ENCODE measurements around the gene HOXB2. TPM values are rescaled to one million over a fixed set of nuclear protein-coding genes. Genes with fewer than 3 reads are reported as not detected.

The HOXB2 gene
- total RNA-seq, 1 donor from 2014 or later: 15.2 TPM

GRCh38 chr17:48517478-48517877, 27.4 kb downstream of the HOXB2 start:
- Mint-ChIP-seq H3K27ac (no peak overlapping the region), H3K27me3 (peaks cover 60% of the 10 kb centered on the region), H3K9me3 (ENCODE audit: low read depth) (no peaks in the 10 kb centered on the region), H3K36me3 (ENCODE audit: insufficient read depth) (no peaks in the 10 kb centered on the region), H3K4me1 (ENCODE audit: low read depth) (peaks cover 23% of the 10 kb centered on the region), H3K4me3 (ENCODE audit: low read depth) (no peak overlapping the region)
- TF ChIP-seq CTCF (IDR thresholded peaks at IDR 0.05; ENCODE audit: unreplicated experiment): no peak
- DNase-seq (ENCODE audit: low spot score, unreplicated experiment): no peak

- H3K36me3 Mint-ChIP-seq (ENCODE audit: insufficient read depth): no peaks in the 10 kb centered on the region
- H3K27me3 Mint-ChIP-seq: peaks cover 67% of the 10 kb centered on the region
- DNase-seq (ENCODE audit: low spot score, unreplicated experiment): no peak
- H3K9me3 Mint-ChIP-seq (ENCODE audit: low read depth): no peaks in the 10 kb centered on the region
- no peak overlapping the region for H3K27ac Mint-ChIP-seq
- no peak for TF ChIP-seq CTCF (IDR thresholded peaks at IDR 0.05; ENCODE audit: unreplicated experiment)
- H3K4me1 Mint-ChIP-seq (ENCODE audit: low read depth): peaks cover 15% of the 10 kb centered on the region
- H3K4me3 Mint-ChIP-seq (ENCODE audit: low read depth): no peak overlapping the region
Measured at GRCh38 chr17:48515925-48516900, 28.7 kb downstream of the HOXB2 start.

- TF ChIP-seq CTCF (IDR thresholded peaks at IDR 0.05; ENCODE audit: unreplicated experiment): no peak
- H3K9me3 Mint-ChIP-seq (ENCODE audit: low read depth): no peaks in the 10 kb centered on the region
- no peaks in the 10 kb centered on the region for H3K36me3 Mint-ChIP-seq (ENCODE audit: insufficient read depth)
- DNase-seq (ENCODE audit: low spot score, unreplicated experiment): no peak
- no peak overlapping the region for H3K27ac Mint-ChIP-seq
- H3K4me1 Mint-ChIP-seq (ENCODE audit: low read depth): peaks cover 13% of the 10 kb centered on the region
- no peak overlapping the region for H3K4me3 Mint-ChIP-seq (ENCODE audit: low read depth)
- peaks cover 64% of the 10 kb centered on the region for H3K27me3 Mint-ChIP-seq
Measured at GRCh38 chr17:48514477-48514876, 30.4 kb downstream of the HOXB2 start.

- peaks cover 60% of the 10 kb centered on the region for H3K27me3 Mint-ChIP-seq
- H3K27ac Mint-ChIP-seq: no peak overlapping the region
- H3K36me3 Mint-ChIP-seq (ENCODE audit: insufficient read depth): no peaks in the 10 kb centered on the region
- peaks cover 13% of the 10 kb centered on the region for H3K4me1 Mint-ChIP-seq (ENCODE audit: low read depth)
- no peaks in the 10 kb centered on the region for H3K9me3 Mint-ChIP-seq (ENCODE audit: low read depth)
- no peak for DNase-seq (ENCODE audit: low spot score, unreplicated experiment)
- TF ChIP-seq CTCF (IDR thresholded peaks at IDR 0.05; ENCODE audit: unreplicated experiment): no peak
- H3K4me3 Mint-ChIP-seq (ENCODE audit: low read depth): no peak overlapping the region
Measured at GRCh38 chr17:48513666-48514455, 31.0 kb downstream of the HOXB2 start.

GRCh38 chr17:48513097-48513496, 31.8 kb downstream of the HOXB2 start:
- Mint-ChIP-seq H3K36me3 (ENCODE audit: insufficient read depth) (no peaks in the 10 kb centered on the region), H3K27me3 (peaks cover 63% of the 10 kb centered on the region), H3K4me1 (ENCODE audit: low read depth) (peaks cover 13% of the 10 kb centered on the region), H3K4me3 (ENCODE audit: low read depth) (no peak overlapping the region), H3K27ac (no peak overlapping the region), H3K9me3 (ENCODE audit: low read depth) (no peaks in the 10 kb centered on the region)
- DNase-seq (ENCODE audit: low spot score, unreplicated experiment): no peak
- no peak for TF ChIP-seq CTCF (IDR thresholded peaks at IDR 0.05; ENCODE audit: unreplicated experiment)

Data from progenitor cell of endocrine pancreas (in vitro differentiated cells).